Globus pallidus (tissue), 1 donor: ENCODE results near the gene PTGDR.

Source experiments
- DNase-seq: peaks from one replicate; pipeline ENCODE4 v3.0.0-alpha.2; 2015; ENCODE audit warnings: low spot score

PTGDR gene

DNA sequence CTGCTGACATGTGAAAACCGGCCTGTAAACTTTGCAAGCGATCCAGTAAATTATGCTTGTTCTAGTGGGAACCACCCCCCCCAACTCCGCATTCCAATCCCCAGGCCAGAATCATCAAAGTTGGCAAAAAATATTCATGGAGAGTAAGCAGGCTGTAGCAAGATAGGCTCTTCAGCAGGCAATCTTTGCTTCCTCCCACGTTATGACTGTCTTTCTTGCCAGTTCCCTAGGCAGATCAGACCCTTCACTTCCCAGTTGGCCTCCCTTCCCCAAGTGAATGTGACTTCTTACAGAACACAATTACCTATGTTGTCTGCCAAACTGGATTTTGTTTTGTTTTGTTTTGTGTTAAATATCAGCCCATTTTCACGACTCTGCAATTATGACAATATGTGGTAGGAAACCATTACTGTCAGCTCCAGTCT is 45.4 kb downstream of the PTGDR start:
- no peak for DNase-seq

DNA sequence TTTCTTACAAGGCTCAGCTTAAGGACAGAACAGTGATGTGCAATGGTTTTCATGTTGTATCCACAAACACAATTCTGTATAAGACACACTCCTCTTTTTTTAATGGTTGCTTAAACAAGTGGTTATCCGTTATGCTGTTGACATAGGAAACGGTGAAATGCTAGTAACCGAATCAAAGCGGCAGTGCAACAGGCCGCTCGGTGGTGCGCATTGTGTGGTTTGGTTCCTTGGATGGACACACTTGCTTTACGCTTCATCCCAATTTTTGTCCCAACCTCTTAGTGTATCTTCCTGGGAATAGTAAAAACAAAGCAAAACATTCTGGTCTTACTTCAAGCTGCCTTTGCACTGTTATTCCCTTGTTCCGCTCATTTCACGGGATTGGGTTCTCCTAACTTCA is 46.0 kb downstream of the PTGDR start:
- no peak for DNase-seq

DNA sequence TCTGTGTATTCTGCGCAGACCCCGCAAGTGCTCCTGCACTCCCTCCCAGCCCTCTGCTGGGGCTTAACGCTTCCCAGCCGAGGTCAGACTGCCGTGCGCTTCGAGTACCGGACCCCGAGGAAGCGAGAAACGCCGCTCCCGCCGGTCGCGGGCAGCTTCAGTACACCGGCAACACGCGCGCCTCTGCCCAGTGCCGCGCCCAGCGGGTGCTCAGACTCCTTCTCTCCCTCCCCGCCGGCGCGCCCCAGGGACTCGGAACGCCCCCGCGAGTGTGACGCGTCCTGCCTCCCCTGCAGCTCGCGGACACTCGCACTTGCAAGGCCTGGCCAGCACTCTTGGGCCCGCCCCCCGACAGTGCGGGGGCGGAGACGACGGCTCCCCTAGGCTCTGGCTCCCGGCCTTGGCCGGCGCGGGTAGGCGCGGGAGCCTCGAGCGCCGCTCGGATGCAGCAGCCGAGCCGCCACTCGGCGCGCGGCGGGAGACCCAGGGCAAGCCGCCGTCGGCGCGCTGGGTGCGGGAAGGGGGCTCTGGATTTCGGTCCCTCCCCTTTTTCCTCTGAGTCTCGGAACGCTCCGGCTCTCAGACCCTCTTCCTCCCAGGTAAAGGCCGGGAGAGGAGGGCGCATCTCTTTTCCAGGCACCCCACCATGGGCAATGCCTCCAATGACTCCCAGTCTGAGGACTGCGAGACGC is 46.6 kb downstream of the PTGDR start, which contains the start of gene PTGER2:
TSS of gene PTGER2 (plus strand) at position 410 of the 692 bp plus-strand sequence. CDS start at position 647, 237 bp downstream.
- DNase-seq: peak; percentile 13

DNA sequence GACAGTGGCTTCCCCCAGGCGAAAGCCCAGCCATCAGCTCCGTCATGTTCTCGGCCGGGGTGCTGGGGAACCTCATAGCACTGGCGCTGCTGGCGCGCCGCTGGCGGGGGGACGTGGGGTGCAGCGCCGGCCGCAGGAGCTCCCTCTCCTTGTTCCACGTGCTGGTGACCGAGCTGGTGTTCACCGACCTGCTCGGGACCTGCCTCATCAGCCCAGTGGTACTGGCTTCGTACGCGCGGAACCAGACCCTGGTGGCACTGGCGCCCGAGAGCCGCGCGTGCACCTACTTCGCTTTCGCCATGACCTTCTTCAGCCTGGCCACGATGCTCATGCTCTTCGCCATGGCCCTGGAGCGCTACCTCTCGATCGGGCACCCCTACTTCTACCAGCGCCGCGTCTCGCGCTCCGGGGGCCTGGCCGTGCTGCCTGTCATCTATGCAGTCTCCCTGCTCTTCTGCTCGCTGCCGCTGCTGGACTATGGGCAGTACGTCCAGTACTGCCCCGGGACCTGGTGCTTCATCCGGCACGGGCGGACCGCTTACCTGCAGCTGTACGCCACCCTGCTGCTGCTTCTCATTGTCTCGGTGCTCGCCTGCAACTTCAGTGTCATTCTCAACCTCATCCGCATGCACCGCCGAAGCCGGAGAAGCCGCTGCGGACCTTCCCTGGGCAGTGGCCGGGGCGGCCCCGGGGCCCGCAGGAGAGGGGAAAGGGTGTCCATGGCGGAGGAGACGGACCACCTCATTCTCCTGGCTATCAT is 47.3 kb downstream of the PTGDR start:
- no peak for DNase-seq

DNA sequence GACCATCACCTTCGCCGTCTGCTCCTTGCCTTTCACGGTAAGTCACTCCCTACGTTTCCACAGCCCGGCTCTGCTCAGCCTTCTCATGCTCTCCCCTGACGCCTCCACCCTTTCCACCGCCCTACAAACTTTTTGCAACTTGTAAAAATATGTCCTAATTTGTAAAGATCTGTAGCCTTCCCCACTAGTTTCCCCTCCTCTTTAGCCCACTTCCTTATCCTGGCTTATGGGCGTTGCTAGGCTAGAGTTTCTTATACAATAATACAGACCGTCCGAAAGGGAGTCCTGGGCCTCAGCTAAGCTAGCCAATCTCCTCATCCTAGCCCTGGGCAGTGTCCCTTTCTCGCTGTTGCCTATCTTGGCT is 47.8 kb downstream of the PTGDR start:
- DNase-seq: no peak

DNA sequence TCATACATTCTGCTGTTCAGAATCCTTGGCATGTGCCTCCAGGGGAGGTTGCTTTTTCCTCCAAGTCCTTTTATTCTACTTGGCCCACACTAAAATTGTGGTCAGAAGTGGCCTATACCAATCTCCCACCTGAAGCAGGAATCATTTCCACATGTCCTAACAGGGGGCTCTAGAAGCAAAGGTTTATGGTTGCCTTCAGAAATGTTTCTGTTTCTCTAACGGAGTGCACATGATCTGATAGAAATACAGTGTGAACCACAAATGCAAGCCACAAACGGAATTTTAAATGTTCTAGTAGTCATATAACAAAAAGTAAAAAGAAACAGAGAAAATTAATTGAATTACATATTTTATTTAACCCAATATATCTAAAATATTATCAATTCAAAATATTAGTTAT is 50.6 kb downstream of the PTGDR start:
- no peak for DNase-seq

DNA sequence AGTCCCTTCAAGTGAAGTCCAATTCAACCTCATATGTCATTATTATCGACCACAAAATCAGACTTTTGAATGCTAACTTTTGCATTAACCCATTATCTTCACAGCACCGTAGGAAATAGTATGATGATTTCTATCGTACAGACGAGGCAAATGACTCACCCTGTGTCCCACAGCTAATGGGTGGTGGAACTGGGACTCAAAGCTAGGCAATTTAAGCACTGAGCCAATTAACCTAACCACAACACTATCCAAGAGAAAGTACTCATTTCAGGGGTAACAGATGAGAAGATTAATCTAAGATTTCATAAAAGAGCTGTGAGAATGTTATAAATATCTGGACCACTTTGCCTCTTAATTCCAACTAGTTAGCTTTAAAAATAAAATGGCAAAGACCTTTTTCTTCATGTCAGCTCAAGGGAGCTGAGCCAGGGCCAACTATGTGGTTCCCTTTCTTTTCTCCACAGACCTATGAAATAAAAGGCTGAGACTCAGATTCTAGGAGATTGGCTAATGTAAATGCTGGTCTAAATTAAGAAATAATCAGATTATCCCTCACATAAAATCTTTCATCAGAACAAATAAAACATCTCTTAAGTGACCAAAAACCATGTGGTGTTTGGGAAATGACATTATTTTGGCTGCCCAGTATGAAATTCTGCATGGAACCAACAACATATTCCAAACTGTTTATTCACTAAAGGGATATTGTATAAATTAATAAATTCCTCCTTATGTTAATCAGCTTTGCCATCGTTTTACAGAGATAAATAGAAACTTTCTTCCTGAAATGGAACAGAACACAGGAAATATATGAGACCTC is 51.5 kb downstream of the PTGDR start:
- no peak for DNase-seq

DNA sequence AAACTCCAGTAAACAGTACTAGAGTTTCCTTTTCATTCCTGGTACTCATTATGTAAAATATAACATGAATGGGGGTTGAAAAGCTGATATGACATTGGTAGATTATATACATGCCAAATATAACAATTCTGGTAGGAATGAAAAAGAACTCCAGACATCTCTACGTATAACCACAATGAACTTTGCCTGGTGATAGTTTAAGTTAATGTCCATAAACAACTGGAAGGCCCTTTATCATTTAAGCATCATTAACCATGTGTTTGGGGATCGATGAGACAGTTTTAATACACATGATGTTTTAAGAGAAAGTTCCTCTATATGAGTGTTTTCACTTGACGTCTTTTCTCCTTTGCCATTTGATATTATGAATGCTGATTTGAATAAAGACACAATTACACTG is 52.4 kb downstream of the PTGDR start:
- DNase-seq: no peak

DNA sequence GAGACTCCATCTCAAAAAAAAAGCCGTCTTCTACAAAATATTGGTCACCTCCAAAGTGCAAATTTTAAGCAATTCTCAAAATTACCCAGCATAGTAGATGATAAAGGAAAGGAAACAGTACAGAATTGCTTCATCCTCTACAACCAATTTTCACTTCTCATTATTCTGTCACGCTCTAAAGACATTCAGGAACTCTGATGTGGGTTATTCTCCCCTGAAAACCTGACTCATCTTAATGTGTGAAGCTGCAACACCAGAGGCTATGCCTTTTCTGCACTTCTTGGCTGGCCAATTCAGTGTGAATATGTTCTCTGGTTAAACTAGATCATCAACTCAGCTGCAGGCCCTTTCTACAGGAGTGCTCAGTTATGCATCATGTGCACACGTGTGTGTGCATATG is 57.6 kb downstream of the PTGDR start:
- no peak for DNase-seq

DNA sequence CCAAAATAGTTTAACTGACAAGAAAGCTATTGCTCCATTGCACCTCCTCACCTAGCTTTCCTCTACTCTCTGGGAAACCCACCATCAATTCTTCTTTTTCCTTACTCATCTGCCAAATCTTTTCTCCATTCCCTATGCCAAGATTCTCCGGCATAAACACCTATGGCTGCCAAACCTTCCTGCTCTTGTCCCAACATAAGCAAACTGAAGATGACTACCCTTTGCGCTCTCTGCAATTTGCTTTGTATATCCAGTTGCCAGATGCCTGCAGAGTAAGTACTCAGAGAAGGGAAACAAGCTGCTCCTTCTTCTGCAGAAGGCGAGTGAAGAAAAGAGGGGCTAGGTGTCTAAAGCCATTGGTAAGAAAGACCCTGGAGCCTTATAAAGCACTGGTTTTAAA is 58.1 kb downstream of the PTGDR start:
- no peak for DNase-seq
